HG03196 (cell line): Measurements from ENCODE around the gene SLC2A11.

Experiments used
- ATAC-seq: cut with Tn5 transposase; IDR thresholded peaks from one replicate; pipeline ENCODE4 v1.9.1; 2021; ENCODE audit not compliant: unreplicated experiment

SLC2A11 gene

GRCh38 chr22:23857606-23858483 is at the start of gene SLC2A11:
SLC2A11 (plus strand) TSS chr22:23857875; CDS start chr22:23858000, 125 bp downstream.
- peak; percentile 87 for ATAC-seq

GRCh38 chr22:23812378-23812777 is 45.3 kb upstream of the SLC2A11 start:
- no peak for ATAC-seq

- no peak for ATAC-seq
These were observed 42.0 kb upstream of the SLC2A11 start for GRCh38 chr22:23815541-23816155.

- ATAC-seq: no peak
These were observed 41.3 kb upstream of the SLC2A11 start for GRCh38 chr22:23816156-23816976.

GRCh38 chr22:23817146-23817545 is 40.5 kb upstream of the SLC2A11 start:
- ATAC-seq: no peak

- no peak for ATAC-seq
These were observed 39.1 kb upstream of the SLC2A11 start for GRCh38 chr22:23818541-23818940.

GRCh38 chr22:23820748-23821211 is 36.9 kb upstream of the SLC2A11 start:
- no peak for ATAC-seq

GRCh38 chr22:23822101-23822671 is 35.5 kb upstream of the SLC2A11 start:
- ATAC-seq: no peak

- ATAC-seq: no peak
These were observed 34.3 kb upstream of the SLC2A11 start for GRCh38 chr22:23823331-23823791.

GRCh38 chr22:23824476-23825245 is 33.0 kb upstream of the SLC2A11 start:
- ATAC-seq: no peak

- ATAC-seq: no peak
These were observed 32.3 kb upstream of the SLC2A11 start for GRCh38 chr22:23825246-23825905.

- ATAC-seq: no peak
These were observed 30.9 kb upstream of the SLC2A11 start for GRCh38 chr22:23826510-23827350.

GRCh38 chr22:23827351-23827995 is 30.2 kb upstream of the SLC2A11 start:
- no peak for ATAC-seq

GRCh38 chr22:23828800-23829680 is 28.6 kb upstream of the SLC2A11 start:
- ATAC-seq: no peak

- ATAC-seq: no peak
These were observed 27.8 kb upstream of the SLC2A11 start for GRCh38 chr22:23829845-23830372.

GRCh38 chr22:23831261-23831660 is 26.4 kb upstream of the SLC2A11 start:
- no peak for ATAC-seq

GRCh38 chr22:23831781-23832180 is 25.9 kb upstream of the SLC2A11 start:
- ATAC-seq: no peak
